Pancreas (tissue), 10 donors: ENCODE results near the gene MTCL1. TPM values are rescaled to one million over a fixed set of nuclear protein-coding genes. Genes with fewer than 3 reads are reported as not detected.
A peak's percentile ranks its signal among the peaks of the same experiment; 100 is the strongest.

Experiments used
- ATAC-seq, 4 donors: fragments of 200-7000 bp; cut with Tn5 transposase; one replicate each; pipeline versions ENCODE4 v1.8.0 to v1.9.1; 2020; ENCODE audit warnings: mild to moderate bottlenecking in 4 of 4, moderate library complexity in 4 of 4
- DNase-seq, 6 donors: peaks; one replicate each; pipeline ENCODE4 v3.0.0-alpha.2; 2020
- FAIRE-seq: peaks from 2 replicates; lab custom pipeline; 2012; peaks lifted over from hg19 to GRCh38; lab: Jason Lieb, UNC
- H3K27ac ChIP-seq, 4 donors: fragments of 200-600 bp; sonication (generic); 1 replicate in 3 of 4; 2 replicates in 1 of 4; pipeline versions ENCODE4 v1.5.0 to v1.8.0; 2020
- H3K27me3 ChIP-seq, 4 donors: fragments of 200-600 bp; one replicate each; pipeline ENCODE4 v1.8.0; 2021
- H3K36me3 ChIP-seq, 3 donors: fragments of 200-600 bp; sonication (generic) in 1 of 3; one replicate each; pipeline versions ENCODE4 v1.5.0 to v1.8.0; 2020 to 2021
- H3K4me1 ChIP-seq, 3 donors: fragments of 200-600 bp; one replicate each; pipeline ENCODE4 v1.8.0; 2021
- H3K4me3 ChIP-seq, 4 donors: fragments of 200-600 bp; sonication (generic) in 2 of 4; one replicate each; pipeline versions ENCODE4 v1.5.0 to v1.8.0; 2020 to 2021
- H3K9me3 ChIP-seq, 4 donors: fragments of 200-600 bp; one replicate each; pipeline ENCODE4 v1.8.0; 2021
- WGBS, 2 donors: extraction: QIAGEN DNeasy Blood & Tissue Kit; methylation state at CpG; one replicate each; pipeline ENCODE4 v1.1.7; 2013; 5-methylcytosine and 5-hydroxymethylcytosine counted together
- intact Hi-C, 3 donors: fragments of 100-400 bp; cut with DNase I; formaldehyde crosslinking; loops; one replicate each; pipeline versions ENCODE4 v1.11.1 to v1.14.2; 2022
- polyA plus RNA-seq, 2 donors: library from polyadenylated mRNA; stranded (reverse); fragments of 200-250 nt; gene quantifications; one replicate each; pipeline ENCODE4 v1.2.3, GENCODE V29; 2013
- total RNA-seq, 6 donors: library from RNA; stranded (reverse); fragmentation: NEBNext Ultra II Directional in 4 of 6; extraction: Animal tissue kit (Norgen Biotek cat#: 25700) in 4 of 6; gene quantifications; one replicate each; pipeline versions ENCODE4 v1.2.1 to v1.2.4, GENCODE V29; 2021 to 2023
- TF ChIP-seq, protein P1 (sequence below), 4 donors: fragments of 200-600 bp; sonication (generic) in 3 of 4; IDR thresholded peaks; one replicate each; pipeline versions ENCODE4 v1.5.0 to v1.8.0; 2021; ENCODE audit warnings: antibody characterized with exemption in 4 of 4
- donor health status: healthy with polysubstance abuse.
- donor health status: DM: no; HTN: no; CAD: no; lungs with moderate emphysema.
- donor health status: DM: no; HTN: no; CAD: no.
- donor health status: control.
- donor health status: control.
- donor health status: Bipolar disorder and iron deficiency.
- donor health status: DM: yes; HTN: yes; CAD: no.
- donor health status: DM: no; HTN: no; CAD: no.
- donor health status: DM: no; HTN: no; CAD: no.
- donor health status: DM: yes; HTN: yes; CAD: no.

MTCL1 gene
- total and polyA plus RNA-seq, 8 donors = 9.2 to 18.4 (median 12.9) TPM

DNA sequence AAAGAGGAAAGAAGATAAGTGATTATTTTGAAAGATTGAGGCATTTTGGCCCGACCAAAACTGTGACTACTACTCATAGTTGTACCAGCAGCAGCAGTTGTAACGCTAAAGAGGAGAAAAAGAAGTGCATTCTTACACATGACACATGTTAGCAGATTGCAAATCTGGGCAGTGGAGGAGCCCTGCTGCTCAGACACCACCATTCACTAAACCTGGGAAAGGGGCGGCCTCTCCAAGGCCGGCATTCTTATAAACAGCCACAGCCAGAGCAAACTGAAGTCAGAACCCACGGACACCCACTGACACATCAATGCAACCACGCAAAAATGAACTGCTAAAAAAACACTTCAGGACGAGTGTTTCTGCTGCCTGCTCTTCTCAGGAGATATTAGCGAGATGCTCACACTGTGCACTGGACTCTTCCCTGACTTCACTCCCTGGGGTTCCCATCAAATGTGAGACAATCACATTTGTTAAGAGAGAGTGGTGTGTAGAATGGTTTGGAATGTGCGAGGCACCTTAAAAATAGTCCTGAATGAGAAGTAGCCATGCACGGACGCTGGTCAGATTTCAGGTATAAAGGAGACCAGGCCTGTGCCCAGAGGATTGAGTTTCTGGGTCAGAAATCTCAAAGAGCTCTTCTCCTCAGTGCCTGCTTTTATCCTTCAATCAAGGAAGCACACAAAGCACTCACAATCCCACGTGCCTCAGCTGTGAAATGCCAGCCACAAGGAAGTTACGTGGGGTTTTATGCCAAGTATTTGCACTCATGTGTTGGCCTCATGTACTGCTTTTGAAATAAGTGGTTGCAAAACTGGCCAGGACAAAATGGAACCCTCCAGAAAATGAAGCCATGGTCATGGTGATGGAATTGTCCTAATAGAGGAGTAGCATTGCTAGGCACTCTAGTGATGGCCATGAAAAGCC is 83.4 kb downstream of the MTCL1 start:
- ATAC-seq (peak in 1 of 4 donors; percentile 30), FAIRE-seq (no peak), DNase-seq (no peak)
- Histone ChIP-seq H3K27ac (no peak overlapping the region), H3K9me3 (no peaks in the 10 kb centered on the region), H3K4me1 (peaks cover 0 to 2% (median 0%) of the 10 kb centered on the region in 3 donors), H3K27me3 (no peaks in the 10 kb centered on the region), H3K4me3 (no peak overlapping the region), H3K36me3 (no peaks in the 10 kb centered on the region)
- intact Hi-C loops = no loop called here
- 86 to 91% methylated on average over 13 of the region's 13 CpGs for WGBS, 2 donors
- TF ChIP-seq, protein P1, sequence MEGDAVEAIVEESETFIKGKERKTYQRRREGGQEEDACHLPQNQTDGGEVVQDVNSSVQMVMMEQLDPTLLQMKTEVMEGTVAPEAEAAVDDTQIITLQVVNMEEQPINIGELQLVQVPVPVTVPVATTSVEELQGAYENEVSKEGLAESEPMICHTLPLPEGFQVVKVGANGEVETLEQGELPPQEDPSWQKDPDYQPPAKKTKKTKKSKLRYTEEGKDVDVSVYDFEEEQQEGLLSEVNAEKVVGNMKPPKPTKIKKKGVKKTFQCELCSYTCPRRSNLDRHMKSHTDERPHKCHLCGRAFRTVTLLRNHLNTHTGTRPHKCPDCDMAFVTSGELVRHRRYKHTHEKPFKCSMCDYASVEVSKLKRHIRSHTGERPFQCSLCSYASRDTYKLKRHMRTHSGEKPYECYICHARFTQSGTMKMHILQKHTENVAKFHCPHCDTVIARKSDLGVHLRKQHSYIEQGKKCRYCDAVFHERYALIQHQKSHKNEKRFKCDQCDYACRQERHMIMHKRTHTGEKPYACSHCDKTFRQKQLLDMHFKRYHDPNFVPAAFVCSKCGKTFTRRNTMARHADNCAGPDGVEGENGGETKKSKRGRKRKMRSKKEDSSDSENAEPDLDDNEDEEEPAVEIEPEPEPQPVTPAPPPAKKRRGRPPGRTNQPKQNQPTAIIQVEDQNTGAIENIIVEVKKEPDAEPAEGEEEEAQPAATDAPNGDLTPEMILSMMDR (IDR thresholded peaks at IDR 0.05) = no peak

DNA sequence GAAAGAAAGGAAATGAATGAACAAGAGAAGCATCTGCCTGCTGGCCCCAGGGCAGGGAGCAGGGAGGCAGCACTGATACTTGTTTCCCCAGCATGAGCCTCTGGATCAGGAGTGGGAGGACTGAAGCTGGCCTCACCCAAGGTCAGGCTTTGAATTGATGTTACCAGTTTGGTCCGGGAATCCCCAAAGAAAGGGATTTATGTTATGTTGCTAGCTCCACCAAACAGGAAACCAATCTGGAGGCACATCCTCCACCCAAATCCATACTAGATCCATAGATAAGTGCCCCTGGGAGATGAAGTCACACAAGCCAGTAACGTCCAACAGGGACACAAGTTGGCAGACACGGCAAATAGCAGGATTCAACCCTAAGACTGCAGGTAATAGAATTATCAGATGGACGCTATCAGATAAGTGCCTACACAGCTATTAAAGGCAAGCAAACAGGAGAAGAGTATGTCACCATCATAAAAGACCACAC is 85.9 kb downstream of the MTCL1 start:
- H3K36me3 ChIP-seq = no peaks in the 10 kb centered on the region
- intact Hi-C loops = no loop called here
- no peak overlapping the region for H3K4me3 ChIP-seq
- no peaks in the 10 kb centered on the region for H3K9me3 ChIP-seq
- no peak for ATAC-seq
- no peak for FAIRE-seq
- no peak for DNase-seq
- TF ChIP-seq, protein P1 (IDR thresholded peaks at IDR 0.05) = no peak
- no peaks in the 10 kb centered on the region for H3K27me3 ChIP-seq
- peaks cover 0 to 16% (median 5%) of the 10 kb centered on the region in 3 donors for H3K4me1 ChIP-seq
- no peak overlapping the region for H3K27ac ChIP-seq
- 86 to 89% methylated on average over 4 of the region's 4 CpGs for WGBS, 2 donors

DNA sequence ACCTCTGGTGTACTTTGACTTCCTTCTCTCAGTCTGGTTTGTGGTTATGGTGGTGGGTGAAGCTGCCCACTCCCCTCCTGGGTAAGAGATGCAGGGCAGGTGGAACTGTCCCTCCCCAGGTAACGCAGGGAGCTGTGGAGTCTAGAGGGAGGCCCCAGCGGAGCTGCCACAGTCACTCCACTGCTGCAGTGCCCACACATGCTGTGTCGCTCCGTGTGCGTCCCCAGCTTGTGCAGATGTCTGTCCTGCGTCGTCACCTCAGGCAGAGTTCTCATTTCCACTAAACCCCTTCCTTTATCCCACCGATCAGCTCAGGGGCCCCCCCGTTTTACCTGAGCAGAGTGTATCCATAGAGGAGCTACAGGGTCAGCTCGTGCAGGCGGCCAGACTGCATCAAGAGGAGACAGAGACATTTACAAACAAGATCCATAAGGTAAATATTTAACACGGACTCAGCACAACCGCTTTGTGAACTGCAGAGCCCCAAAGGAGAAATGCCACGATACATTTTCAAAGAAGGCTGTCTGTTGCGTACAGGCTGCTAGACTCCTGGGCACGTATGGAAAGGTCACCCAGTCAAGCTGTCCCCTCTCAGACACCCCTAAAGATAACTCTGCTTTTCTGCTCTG is 87.4 kb downstream of the MTCL1 start:
- TF ChIP-seq, protein P1 (IDR thresholded peaks at IDR 0.05) = no peak
- Histone ChIP-seq H3K4me3 (no peak overlapping the region), H3K9me3 (no peaks in the 10 kb centered on the region), H3K27me3 (no peaks in the 10 kb centered on the region), H3K4me1 (peaks cover 7 to 16% (median 12%) of the 10 kb centered on the region in 3 donors), H3K36me3 (no peaks in the 10 kb centered on the region), H3K27ac (no peak overlapping the region)
- intact Hi-C loops = no loop called here
- ATAC-seq (no peak), FAIRE-seq (no peak), DNase-seq (no peak)
- WGBS, 2 donors = 87 to 89% methylated on average over 16 of the region's 16 CpGs

DNA sequence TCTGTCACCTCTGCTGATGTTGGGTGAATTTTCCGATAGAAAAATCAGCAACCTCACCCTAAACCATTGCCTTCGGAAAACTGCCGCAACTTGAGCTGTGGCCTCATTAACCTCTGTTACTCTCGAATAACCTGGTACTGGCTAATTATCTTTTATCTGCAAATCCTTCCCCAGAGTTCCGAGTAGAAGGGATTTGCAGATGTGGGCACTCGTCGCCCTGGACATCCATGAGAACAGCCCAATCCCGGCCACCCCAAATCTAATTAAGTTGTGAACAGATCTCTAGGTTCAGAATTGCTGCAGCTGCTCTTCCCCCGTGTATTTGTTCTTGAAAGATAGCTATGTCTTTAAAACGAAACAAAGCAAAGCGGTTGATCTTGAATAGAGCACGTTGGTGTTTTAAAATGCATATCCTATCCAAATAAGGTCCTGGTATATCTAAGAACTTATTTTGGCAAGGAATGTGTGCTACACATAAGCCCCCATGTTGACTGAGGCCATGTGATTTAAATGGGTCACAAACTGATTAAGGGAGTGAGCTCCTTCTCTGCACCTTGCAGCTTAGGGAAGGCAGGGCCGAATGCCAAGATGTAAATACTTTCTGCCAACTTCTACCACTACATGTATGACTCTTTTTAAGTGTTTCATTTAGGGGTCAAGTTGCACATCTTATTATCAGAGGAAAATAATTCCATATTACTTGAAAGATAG is 88.2 kb downstream of the MTCL1 start:
- H3K27me3 ChIP-seq = no peaks in the 10 kb centered on the region
- FAIRE-seq (no peak), ATAC-seq (no peak)

More for the DNA sequence above, 88.2 kb downstream of the MTCL1 start:
- Histone ChIP-seq H3K4me3 (no peak overlapping the region), H3K9me3 (no peaks in the 10 kb centered on the region), H3K36me3 (no peaks in the 10 kb centered on the region), H3K27ac (no peak overlapping the region), H3K4me1 (peaks cover 7 to 16% (median 12%) of the 10 kb centered on the region in 3 donors)
- whole genome bisulfite sequencing, 2 donors = 69 to 81% methylated on average over 13 of the region's 13 CpGs
- intact Hi-C loops = no loop called here
- TF ChIP-seq, protein P1 (IDR thresholded peaks at IDR 0.05) = no peak
- DNase-seq = no peak
